HL-60 (cell line): Measurements from ENCODE around the gene PDE2A.

Source experiments
- CTCF ChIP-seq: IDR thresholded peaks from one replicate; pipeline ENCODE4 v1.5.1; 2011; ENCODE audit warnings: low read length, control low read depth, inconsistent platforms; ENCODE audit not compliant: insufficient read depth
- GABPA ChIP-seq: IDR thresholded peaks from 2 replicates; pipeline ENCODE4 v1.6.1; 2012; ENCODE audit warnings: low read depth
- POLR2AphosphoS5 ChIP-seq: IDR thresholded peaks from 2 replicates; pipeline ENCODE4 v1.6.1; 2012; ENCODE audit warnings: low read depth
- REST ChIP-seq: IDR thresholded peaks from 2 replicates; pipeline ENCODE4 v1.6.1; 2012; ENCODE audit warnings: low read depth; ENCODE audit not compliant: insufficient replicate concordance

GRCh38 chr11:72635309-72635915 is 38.8 kb downstream of the PDE2A start:
- TF ChIP-seq CTCF (no peak), REST (no peak), GABPA (no peak), POLR2AphosphoS5 (no peak)
